ENCODE results near the gene GPD1.

GRCh38 chr12:50145439-50145838 lies 41.6 kb downstream of the GPD1 start:
- TF ChIP-seq EZH2 (IDR thresholded peaks at IDR 0.05; ENCODE audit: insufficient read depth, poor library complexity, severe bottlenecking) = no peak
- no peak for TF ChIP-seq EZH2phosphoT487 (IDR thresholded peaks at IDR 0.05; ENCODE audit: insufficient read depth, low read depth)
